Cerebellar cortex (tissue), 1 donor: ENCODE data around the gene OCRL.

Source experiments
- DNase-seq: peaks from one replicate; pipeline ENCODE4 v3.0.0-alpha.2; 2015; ENCODE audit warnings: low spot score

Gene OCRL

GRCh38 chrX:129585167-129585566 is 45.1 kb downstream of the OCRL start:
- DNase-seq, result no peak

DNA sequence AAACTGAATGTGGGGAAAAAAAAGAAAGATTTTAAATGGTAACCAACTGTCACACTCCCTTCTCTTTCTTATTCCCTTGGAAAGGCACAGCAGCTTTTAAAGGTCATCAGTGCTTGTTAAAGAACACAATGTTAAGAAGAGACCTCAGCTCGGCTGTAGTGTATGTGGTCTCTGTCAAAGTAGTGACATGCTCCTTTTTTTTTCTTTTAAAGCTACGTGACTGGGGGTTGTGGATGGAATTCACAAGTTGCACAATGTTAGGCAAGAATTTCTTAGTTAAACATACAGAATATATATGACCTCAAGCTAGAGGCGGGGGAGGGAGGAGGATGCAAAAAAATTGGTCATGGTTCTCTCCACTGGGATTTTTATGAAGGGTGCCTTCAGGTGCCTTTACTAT is 45.6 kb downstream of the OCRL start:
- no peak for DNase-seq

GRCh38 chrX:129586446-129586845 is 46.4 kb downstream of the OCRL start:
- DNase-seq, result no peak

GRCh38 chrX:129590596-129590995 is 50.5 kb downstream of the OCRL start:
- DNase-seq, result no peak

- no peak for DNase-seq
These were observed 53.1 kb downstream of the OCRL start for GRCh38 chrX:129593137-129593536.

GRCh38 chrX:129594781-129595180 is 54.7 kb downstream of the OCRL start:
- no peak for DNase-seq

- no peak for DNase-seq
These were observed 56.0 kb downstream of the OCRL start for GRCh38 chrX:129596077-129596476.

DNA sequence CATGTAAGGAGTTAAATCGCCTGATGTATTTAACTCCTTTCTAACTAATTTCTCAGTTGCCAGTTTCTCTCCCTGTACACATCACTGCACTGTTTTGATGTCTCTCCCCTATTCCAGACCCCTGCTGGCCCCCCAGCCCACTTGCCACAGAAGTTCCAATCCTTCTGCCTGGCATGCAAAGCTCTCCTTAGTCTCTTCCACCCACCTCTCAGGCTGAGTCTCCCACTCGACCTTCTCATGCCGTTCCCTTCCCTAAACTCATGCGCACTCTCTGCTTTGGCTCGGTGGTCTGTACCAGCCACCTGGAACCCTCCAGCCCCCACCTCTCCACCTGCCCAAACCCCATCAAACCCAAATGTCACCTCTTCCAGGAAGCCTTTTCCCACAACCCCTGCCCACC is 57.8 kb downstream of the OCRL start:
- DNase-seq, result no peak

DNA sequence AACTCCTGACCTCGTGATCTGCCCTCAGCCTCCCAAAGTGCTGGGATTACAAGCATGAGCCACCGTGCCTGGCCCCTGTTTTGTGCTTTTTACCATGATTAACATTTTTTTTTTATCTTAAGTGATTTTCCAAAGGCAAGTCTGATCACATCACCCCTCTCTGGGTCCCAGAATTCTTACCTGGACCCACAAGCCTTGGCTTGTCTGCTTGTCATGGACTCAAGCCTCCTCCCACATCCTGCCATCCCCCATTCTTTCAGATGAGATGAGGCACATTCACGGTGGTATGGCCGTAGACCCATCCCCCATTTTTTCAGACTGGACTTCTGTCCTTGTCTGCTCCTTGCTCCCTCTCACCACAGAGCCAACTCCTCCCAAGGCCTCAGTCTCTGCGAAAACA is 59.4 kb downstream of the OCRL start:
- no peak for DNase-seq

- no peak for DNase-seq
These were observed 59.9 kb downstream of the OCRL start for GRCh38 chrX:129599996-129600395.

DNA sequence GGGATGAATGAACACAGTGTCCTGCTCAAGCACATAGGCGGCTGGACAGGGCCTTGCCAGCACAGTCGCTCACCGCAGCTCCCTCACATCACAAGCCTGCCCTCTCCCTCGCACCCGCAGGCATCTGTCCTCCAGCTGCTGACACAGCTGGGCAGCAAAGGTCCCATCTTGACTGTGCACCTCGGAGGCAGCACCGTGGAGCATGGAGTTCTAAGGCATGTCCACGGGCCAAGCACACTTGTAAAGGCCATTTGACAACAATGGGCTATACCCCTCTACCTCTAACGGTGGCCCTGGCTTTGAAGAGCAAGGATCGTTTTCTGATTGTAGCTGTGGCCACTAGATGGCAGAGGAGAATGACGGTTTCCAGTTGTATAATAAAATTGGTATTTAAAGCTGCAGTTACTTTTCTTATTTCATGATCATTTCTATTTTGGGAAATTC is 60.9 kb downstream of the OCRL start:
- DNase-seq, result peak; percentile 32

- peak; percentile 59 for DNase-seq
These were observed 66.9 kb downstream of the OCRL start for GRCh38 chrX:129606918-129607317.

DNA sequence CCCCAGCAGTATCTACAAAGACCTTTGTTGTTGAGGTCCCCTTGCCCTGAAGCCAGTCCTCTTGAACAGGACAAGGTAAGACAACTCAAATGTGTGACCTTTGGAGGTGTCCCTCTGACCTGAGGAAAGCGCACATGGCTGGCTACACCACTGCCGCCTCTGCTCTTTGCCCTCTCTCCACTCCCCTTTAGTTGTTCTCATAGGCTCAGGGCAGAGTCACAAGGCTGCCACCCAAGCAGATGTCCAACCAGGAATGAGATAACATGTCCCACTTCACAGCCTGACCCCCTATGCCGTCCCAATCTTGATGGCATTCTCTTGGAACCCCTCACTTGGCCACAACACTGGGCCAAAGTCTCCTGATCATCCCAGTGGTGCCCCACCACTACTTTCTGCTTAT is 68.4 kb downstream of the OCRL start:
- no peak for DNase-seq

DNA sequence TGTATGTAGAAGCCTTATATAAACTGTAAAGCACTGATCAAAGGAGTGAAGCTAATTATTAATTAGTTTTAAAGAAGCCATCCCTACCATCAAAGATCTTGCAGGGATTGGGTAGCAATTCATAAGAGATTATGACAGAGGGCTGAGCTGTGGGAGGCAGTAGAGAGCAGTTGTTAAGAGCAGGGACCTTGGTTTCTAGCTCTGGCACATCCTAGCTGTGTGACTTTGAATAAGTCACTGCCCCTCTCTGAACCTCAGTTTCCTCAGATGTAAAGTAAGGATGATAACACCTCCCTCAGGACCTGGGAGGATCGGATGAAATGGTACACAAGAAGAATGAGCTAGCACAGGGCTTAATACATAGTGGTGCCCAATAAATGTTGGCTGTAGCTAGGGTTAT is 69.3 kb downstream of the OCRL start:
- no peak for DNase-seq

- no peak for DNase-seq
These were observed 72.3 kb downstream of the OCRL start for GRCh38 chrX:129612396-129612795.

DNA sequence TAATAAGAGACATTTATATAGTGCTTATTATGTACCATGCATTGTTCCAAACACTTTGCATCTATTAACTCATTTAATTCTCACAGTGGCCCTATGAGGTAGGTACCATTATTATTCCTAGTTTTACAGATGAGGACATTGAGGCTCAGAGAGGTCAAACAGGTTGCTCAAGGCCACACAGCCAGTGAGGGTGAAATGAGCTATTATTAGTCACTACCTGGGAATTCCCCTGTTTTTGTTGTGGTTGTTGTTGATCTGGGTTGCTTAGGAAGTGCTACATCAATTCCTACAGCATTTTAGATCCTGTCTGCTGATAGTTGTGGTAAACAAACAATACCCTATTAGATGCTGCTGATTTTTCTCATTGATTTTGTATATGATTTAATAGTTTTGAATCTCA is 73.5 kb downstream of the OCRL start:
- no peak for DNase-seq

GRCh38 chrX:129614481-129615255 is 74.6 kb downstream of the OCRL start:
- DNase-seq, result no peak

DNA sequence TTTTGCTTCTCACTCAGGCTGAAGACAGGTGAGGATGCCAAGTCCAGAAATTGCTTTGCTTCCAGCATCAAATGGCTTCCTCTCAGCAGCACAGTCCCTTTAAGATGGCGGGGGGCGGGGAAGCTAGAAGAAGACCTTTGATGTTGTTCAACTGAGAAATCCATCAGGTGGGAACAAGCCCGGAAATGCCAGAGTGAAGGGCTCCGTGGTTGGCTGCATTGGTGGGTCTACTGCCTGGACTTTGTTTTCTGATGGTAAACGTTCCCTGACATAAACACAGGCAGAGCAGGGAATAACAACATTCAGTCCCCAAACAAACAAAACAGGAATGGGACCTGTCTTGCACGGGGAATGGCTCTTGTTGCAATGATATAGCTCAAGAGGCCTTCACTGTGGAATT is 77.4 kb downstream of the OCRL start:
- no peak for DNase-seq

DNA sequence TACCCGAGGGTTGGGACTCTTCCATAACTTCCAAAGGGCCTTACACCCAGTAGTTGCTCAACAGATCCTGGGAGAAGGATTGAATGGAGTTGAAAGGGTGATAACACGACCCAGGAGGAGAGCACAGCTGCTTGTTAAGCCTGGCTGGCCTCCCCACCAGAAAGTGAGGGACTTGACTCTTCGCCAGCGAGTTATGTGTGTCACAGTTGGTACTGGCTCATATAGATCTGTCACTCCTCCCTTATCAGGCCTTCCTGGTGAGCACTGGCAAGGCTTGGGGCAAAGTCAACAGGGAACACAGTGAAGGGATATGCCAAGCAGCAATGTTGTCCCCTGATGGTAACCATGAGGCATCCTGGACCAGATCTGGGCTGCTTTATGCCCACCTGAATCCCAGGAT is 78.9 kb downstream of the OCRL start:
- DNase-seq, result no peak

- no peak for DNase-seq
These were observed 82.8 kb downstream of the OCRL start for GRCh38 chrX:129622757-129623301.

DNA sequence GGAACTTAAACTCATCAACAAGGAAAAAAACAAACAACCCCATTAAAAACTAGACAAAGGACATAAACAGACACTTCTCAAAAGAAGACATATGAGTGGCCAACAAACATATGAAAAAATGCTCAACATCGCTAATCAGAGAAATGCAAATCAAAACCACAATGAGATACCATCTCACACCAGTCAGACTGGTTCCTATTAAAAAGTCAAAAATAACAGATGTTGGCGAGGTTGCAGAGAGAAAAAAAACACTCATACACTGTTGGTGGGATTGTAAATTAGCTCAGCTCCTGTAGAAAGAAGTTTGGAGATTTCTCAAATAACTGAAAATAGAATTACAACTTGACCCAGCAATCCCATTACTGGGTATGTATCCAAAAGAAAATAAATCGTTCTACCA is 86.0 kb downstream of the OCRL start:
- no peak for DNase-seq

GRCh38 chrX:129629837-129630236 is 89.8 kb downstream of the OCRL start:
- DNase-seq, result no peak

GRCh38 chrX:129631849-129632248 is 91.8 kb downstream of the OCRL start:
- no peak for DNase-seq

- DNase-seq, result no peak
These were observed 92.4 kb downstream of the OCRL start for GRCh38 chrX:129632443-129632842.
